ENCODE results near the gene CCDC110.

DNA sequence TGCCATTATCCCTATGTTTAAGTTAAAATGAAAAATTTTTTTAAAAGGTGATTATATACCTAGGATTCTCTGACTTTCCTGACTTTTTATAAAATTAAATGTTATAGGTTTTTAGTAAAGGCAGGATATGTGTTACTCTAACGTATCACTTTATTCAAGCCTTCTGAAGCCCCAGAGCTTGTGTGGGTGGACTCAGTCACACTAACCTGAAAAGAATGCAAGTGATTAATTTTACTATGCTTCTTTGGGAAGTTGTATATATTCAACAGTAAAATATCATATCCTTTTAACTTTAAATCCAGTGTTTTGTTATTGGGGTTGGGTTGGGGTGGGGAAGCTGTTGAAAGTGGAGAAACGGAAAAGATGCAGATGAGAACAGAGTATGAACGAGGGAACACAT, 41.0 kb upstream of the CCDC110 start:
- TF ChIP-seq PPARA (CRISPR knock-in tag; IDR thresholded peaks at IDR 0.05; ENCODE audit: borderline replicate concordance) = no peak
- TF ChIP-seq RARB (CRISPR knock-in tag; IDR thresholded peaks at IDR 0.05) = no peak
- TF ChIP-seq, protein P1, sequence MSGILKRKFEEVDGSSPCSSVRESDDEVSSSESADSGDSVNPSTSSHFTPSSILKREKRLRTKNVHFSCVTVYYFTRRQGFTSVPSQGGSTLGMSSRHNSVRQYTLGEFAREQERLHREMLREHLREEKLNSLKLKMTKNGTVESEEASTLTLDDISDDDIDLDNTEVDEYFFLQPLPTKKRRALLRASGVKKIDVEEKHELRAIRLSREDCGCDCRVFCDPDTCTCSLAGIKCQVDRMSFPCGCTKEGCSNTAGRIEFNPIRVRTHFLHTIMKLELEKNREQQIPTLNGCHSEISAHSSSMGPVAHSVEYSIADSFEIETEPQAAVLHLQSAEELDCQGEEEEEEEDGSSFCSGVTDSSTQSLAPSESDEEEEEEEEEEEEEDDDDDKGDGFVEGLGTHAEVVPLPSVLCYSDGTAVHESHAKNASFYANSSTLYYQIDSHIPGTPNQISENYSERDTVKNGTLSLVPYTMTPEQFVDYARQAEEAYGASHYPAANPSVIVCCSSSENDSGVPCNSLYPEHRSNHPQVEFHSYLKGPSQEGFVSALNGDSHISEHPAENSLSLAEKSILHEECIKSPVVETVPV (CRISPR knock-in tag; IDR thresholded peaks at IDR 0.05) = no peak
- no peak for TF ChIP-seq SNAI2 (CRISPR knock-in tag; IDR thresholded peaks at IDR 0.05)
